NT2/D1 (cell line): ENCODE measurements around the gene EVI2A.
"Not testable (repeated sequence)": the region's sequence is repeated elsewhere in the genome, so short reads cannot be mapped to it uniquely, and the experiment has no call there.

ENCODE experiments used
- DNase-seq: peaks from one replicate; pipeline ENCODE4 v3.0.0-alpha.2; 2011; ENCODE audit warnings: low read depth, low spot score
- H3K27me3 ChIP-seq: 2 replicates; pipeline ENCODE4 v1.6.0; 2011; ENCODE audit warnings: mild to moderate bottlenecking; ENCODE audit not compliant: insufficient read length, insufficient read depth
- H3K36me3 ChIP-seq: 2 replicates; pipeline ENCODE4 v1.6.1; 2011; ENCODE audit warnings: mild to moderate bottlenecking, low read length, mixed read lengths; ENCODE audit not compliant: insufficient read depth, insufficient read length
- H3K4me1 ChIP-seq: 2 replicates; pipeline ENCODE4 v1.5.1; 2011; ENCODE audit not compliant: insufficient read depth, insufficient read length
- H3K4me3 ChIP-seq: 2 replicates; pipeline ENCODE4 v1.5.1; 2011; ENCODE audit warnings: low read depth; ENCODE audit not compliant: insufficient read length
- H3K9ac ChIP-seq: 2 replicates; pipeline ENCODE4 v1.6.0; 2011; ENCODE audit warnings: low read depth; ENCODE audit not compliant: insufficient read length
- H3K9me3 ChIP-seq: 2 replicates; pipeline ENCODE4 v1.5.1; 2011; ENCODE audit warnings: mild to moderate bottlenecking, low read length; ENCODE audit not compliant: insufficient read depth
- SUZ12 ChIP-seq: IDR thresholded peaks from 2 replicates; pipeline ENCODE4 v1.6.1; 2011; ENCODE audit not compliant: insufficient read length, insufficient read depth; ENCODE audit errors: extremely low read depth
- YY1 ChIP-seq: IDR thresholded peaks from 2 replicates; pipeline ENCODE4 v1.6.1; 2011; ENCODE audit not compliant: insufficient read length, insufficient read depth
- ZNF274 ChIP-seq: IDR thresholded peaks from 2 replicates; pipeline ENCODE4 v1.6.1; 2011; ENCODE audit warnings: mild to moderate bottlenecking, low read depth, low read length

EVI2A gene, protein sequence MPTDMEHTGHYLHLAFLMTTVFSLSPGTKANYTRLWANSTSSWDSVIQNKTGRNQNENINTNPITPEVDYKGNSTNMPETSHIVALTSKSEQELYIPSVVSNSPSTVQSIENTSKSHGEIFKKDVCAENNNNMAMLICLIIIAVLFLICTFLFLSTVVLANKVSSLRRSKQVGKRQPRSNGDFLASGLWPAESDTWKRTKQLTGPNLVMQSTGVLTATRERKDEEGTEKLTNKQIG

DNA sequence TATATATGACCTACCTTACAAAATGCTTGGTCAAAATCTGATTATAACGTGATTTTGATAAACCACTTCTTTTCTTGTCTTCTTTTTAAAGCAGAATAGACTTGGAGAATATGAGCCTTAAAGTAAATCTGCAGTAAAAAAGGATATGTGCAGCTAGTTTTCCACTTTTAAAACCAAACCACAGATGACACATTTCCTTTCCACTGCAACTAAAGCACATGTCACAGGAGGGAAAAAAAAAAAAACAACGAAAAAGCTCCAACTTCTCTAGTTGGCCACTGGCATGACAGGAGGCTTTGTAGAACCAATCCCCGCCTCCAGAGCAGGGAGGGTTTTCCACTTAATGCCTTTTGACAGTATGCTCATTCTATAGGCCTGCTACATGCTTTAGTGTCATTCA lies at the start of gene EVI2A:
EVI2A (minus strand) TSS at position 142 of the 400 bp plus-strand sequence. CDS start 2,609 bp downstream, outside the sequence.
- Histone ChIP-seq H3K36me3 (peaks cover 7% of the 10 kb centered on the region), H3K9ac (no peak within 1 kb of the TSS), H3K9me3 (no peaks in the 10 kb centered on the region), H3K27me3 (no peaks in the 10 kb centered on the region), H3K4me1 (no peaks in the 10 kb centered on the region), H3K4me3 (no peak within 1 kb of the TSS)
- DNase-seq: no peak
- TF ChIP-seq SUZ12 (no peak), ZNF274 (no peak), YY1 (no peak)

DNA sequence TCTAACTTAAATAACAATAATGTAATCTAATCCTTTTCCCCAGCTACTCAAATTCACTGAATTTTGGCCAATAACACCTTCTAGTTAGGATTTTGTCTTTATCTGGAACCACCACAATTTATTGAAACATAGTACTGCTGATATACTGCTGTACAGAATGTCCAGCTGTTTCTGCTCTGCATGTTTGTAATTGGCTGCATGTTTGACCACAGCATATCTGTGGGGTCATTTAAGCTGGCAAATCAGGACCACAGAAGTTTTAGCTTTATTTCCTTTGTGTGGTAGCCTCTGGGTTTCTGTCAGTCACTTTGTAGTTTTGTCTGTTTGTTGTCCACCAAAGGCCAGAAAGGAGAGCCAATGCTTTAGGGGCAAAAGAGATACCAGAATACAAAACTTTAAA lies 47.8 kb upstream of the EVI2A start:
- peaks cover 6% of the 10 kb centered on the region for H3K36me3 ChIP-seq
- H3K9me3 ChIP-seq: no peaks in the 10 kb centered on the region
- DNase-seq: no peak
- H3K4me1 ChIP-seq: no peaks in the 10 kb centered on the region
- no peak overlapping the region for H3K4me3 ChIP-seq
- no peak for TF ChIP-seq YY1
- no peak for TF ChIP-seq SUZ12
- no peak for TF ChIP-seq ZNF274
- H3K27me3 ChIP-seq: no peaks in the 10 kb centered on the region
- H3K9ac ChIP-seq: no peak overlapping the region

DNA sequence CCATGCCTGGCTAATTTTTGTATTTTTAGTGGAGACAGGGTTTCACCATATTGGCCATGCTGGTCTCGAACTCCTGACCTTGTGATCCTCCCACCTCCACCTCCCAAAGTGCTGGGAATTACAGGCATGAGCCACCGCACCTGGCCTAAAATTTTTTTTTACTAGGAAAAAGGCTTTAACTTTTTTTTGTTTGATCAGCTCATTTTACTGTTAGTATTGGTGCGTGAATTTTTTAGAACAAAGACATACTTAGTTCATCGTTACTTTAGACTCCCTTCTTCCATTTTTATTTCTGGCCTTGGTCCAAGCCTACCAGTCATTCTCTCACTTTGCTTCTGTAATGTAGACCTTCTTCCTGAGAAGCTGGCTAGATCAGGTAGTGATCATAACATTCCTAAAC lies 44.7 kb upstream of the EVI2A start:
- H3K9ac ChIP-seq: no peak overlapping the region
- H3K27me3 ChIP-seq: no peaks in the 10 kb centered on the region

DNA sequence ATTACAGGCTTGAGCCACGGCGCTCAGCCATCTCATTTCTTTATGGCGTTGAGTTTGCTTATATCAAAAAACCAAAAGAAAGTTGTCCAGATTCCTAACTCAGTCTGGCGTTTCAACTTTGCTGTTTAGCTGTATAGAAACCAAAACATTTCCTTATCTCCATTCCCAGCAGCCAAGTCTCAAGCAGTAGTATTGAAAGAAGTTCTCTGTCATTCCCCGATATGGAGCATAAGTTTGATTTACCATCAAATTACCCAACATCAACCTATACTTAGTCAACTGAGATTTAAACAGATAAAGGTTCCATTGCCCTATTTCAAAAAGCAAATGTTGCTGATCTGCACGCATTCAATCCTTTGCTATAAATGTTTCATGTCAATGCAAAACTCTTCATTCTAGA lies 42.6 kb upstream of the EVI2A start:
- Histone ChIP-seq H3K4me3 (no peak overlapping the region), H3K4me1 (no peaks in the 10 kb centered on the region), H3K9me3 (no peaks in the 10 kb centered on the region), H3K36me3 (peaks cover 6% of the 10 kb centered on the region), H3K9ac (no peak overlapping the region), H3K27me3 (no peaks in the 10 kb centered on the region)
- no peak for DNase-seq
- no peak for TF ChIP-seq YY1
- no peak for TF ChIP-seq SUZ12

More for the DNA sequence above, 44.7 kb upstream of the EVI2A start:
- Histone ChIP-seq H3K4me1 (no peaks in the 10 kb centered on the region), H3K9me3 (no peaks in the 10 kb centered on the region), H3K4me3 (no peak overlapping the region), H3K36me3 (no peaks in the 10 kb centered on the region)
- DNase-seq: no peak
- TF ChIP-seq ZNF274: no peak
- no peak for TF ChIP-seq YY1
- TF ChIP-seq SUZ12: no peak

DNA sequence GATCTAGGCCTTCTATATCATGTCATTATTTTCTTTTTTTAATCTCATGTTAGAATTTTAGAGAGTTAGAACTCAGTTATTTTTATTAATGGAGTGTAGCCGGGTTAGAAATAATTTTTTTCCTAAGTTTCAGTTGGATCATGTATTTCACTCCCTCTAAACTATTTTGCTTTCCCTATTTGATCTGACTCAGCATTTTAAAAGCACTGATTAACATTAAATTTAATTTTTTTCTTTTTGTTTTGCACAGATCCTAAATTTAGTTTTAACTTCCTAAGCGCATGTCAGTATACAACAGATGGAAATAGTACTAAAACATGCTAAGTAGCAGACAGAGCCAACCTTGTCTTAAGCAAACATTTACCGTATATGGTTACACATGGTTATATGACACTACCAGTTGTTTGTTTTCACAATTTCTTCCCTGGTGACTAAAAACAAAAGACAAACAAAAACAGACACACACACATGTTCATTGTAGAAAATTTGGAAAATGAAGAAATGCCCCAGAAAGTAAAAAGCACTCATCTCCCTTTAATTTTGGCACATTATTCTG lies 36.5 kb upstream of the EVI2A start:
- H3K9me3 ChIP-seq: no peaks in the 10 kb centered on the region
- H3K4me3 ChIP-seq: no peak overlapping the region
- H3K27me3 ChIP-seq: no peaks in the 10 kb centered on the region
- TF ChIP-seq YY1 (no peak), ZNF274 (no peak), SUZ12 (no peak)
- peaks cover 10% of the 10 kb centered on the region for H3K36me3 ChIP-seq
- no peak overlapping the region for H3K9ac ChIP-seq
- no peaks in the 10 kb centered on the region for H3K4me1 ChIP-seq
- no peak for DNase-seq

DNA sequence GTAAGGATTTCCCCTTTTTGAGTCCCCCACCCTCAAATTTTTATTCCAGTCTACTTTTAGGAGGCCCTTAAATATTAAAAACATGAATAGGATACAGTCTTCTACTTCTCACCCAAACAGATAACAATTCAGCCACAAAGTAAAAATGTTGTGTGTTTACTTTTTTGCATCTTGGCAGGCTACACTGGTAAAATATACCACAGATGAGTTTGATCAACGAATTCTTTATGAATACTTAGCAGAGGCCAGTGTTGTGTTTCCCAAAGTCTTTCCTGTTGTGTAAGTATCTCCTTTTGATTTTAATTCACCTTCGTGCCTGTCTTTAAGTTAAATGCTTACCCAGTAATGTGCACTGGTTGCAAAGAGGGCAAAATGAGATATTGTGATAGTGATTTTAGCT lies 35.7 kb upstream of the EVI2A start:
- H3K27me3 ChIP-seq: no peaks in the 10 kb centered on the region
- H3K9ac ChIP-seq: no peak overlapping the region
- peaks cover 16% of the 10 kb centered on the region for H3K36me3 ChIP-seq
- H3K9me3 ChIP-seq: no peaks in the 10 kb centered on the region
- no peak overlapping the region for H3K4me3 ChIP-seq
- TF ChIP-seq SUZ12 (no peak), YY1 (no peak), ZNF274 (no peak)
- H3K4me1 ChIP-seq: no peaks in the 10 kb centered on the region
- no peak for DNase-seq

DNA sequence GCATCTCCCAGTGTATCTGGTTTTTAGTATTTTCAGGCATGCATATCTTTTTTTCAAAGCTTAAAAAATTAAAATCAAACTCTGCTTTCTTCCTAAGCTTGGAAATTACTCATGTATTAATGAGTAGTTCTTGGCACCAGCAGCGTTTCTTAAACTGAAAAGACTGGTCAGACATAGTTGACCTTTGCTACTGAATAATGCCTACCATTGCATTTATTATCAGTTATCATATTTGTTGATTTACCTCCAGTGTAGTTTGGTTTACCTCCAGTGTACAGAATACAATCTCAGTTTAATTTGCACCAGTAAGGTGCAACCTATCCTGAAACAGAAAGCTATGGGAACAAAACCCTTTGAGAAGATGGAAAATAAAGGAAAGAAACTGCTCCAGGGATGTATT lies 34.5 kb upstream of the EVI2A start:
- Histone ChIP-seq H3K36me3 (peaks cover 17% of the 10 kb centered on the region), H3K9ac (no peak overlapping the region), H3K9me3 (no peaks in the 10 kb centered on the region), H3K4me1 (no peaks in the 10 kb centered on the region), H3K4me3 (no peak overlapping the region), H3K27me3 (no peaks in the 10 kb centered on the region)
- DNase-seq: no peak
- TF ChIP-seq ZNF274: no peak
- no peak for TF ChIP-seq SUZ12
- TF ChIP-seq YY1: no peak

DNA sequence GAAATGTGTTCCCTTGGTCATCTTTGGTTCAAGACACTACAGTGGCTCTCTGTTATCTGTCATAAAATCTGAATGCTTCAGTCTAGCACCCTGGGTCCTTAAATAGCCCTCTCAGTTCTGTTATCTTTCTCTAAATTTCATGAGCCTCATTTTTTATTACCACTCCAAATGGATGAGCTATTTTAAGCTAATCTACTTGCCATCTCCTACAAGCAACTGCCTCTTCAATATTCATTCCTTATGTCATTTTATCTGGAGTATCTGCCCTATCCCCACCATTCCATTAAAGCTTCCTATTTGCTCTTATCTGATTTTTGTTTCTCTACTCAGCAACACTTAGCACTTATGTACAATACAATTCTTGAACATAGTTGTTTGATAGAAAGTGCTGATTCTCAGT lies 28.0 kb upstream of the EVI2A start:
- no peak for TF ChIP-seq SUZ12
- TF ChIP-seq YY1: no peak
- no peak for TF ChIP-seq ZNF274

DNA sequence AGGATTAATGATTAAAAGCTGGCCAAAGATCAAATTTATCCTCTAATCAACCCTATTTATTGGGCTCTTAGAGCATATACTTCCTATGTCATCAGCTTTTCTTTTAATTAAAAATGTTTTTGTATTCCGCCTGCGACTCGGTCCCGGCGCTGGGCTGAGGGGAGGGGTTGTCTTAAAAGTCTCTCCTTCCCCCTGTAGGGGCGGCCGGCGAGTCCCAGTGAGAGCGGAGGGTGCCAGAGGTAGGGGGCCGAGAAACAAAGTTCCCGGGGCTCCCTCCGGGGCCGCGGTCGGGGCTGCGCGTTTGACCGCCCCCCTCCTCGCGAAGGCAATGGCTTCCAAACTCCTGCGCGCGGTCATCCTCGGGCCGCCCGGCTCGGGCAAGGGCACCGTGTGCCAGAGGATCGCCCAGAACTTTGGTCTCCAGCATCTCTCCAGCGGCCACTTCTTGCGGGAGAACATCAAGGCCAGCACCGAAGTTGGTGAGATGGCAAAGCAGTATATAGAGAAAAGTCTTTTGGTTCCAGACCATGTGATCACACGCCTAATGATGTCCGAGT lies 23.8 kb upstream of the EVI2A start:
- not testable (repeated sequence) for H3K4me1 ChIP-seq, H3K4me3 ChIP-seq, H3K27me3 ChIP-seq, DNase-seq, H3K36me3 ChIP-seq, H3K9me3 ChIP-seq, H3K9ac ChIP-seq

More for the DNA sequence above, 28.0 kb upstream of the EVI2A start:
- no peak for DNase-seq
- Histone ChIP-seq H3K27me3 (no peaks in the 10 kb centered on the region), H3K4me3 (no peak overlapping the region), H3K36me3 (peaks cover 16% of the 10 kb centered on the region), H3K9me3 (no peaks in the 10 kb centered on the region), H3K4me1 (no peaks in the 10 kb centered on the region), H3K9ac (no peak overlapping the region)
